HEK293T (cell line): Measurements from ENCODE around the gene PTPRQ.

Experiments used
- CTBP1 ChIP-seq: fragments of 450-650 bp; IDR thresholded peaks from 2 replicates; pipeline ENCODE4 v1.6.1; 2016; ENCODE audit warnings: borderline replicate concordance
- FOXA1 ChIP-seq: fragments of 450-650 bp; IDR thresholded peaks from 2 replicates; pipeline ENCODE4 v1.6.1; 2016; ENCODE audit warnings: mild to moderate bottlenecking
- FOXK2 ChIP-seq: fragments of 450-650 bp; IDR thresholded peaks from 2 replicates; pipeline ENCODE4 v1.6.1; 2016; ENCODE audit warnings: mild to moderate bottlenecking
- L3MBTL2 ChIP-seq: fragments of 450-650 bp; conservative IDR thresholded peaks from 2 replicates; pipeline ENCODE4 v1.6.1; 2016; ENCODE audit warnings: mild to moderate bottlenecking
- LEF1 ChIP-seq: fragments of 450-650 bp; IDR thresholded peaks from 2 replicates; pipeline ENCODE4 v1.6.1; 2017; ENCODE audit warnings: mild to moderate bottlenecking, borderline replicate concordance
- NFRKB ChIP-seq: fragments of 450-650 bp; IDR thresholded peaks from 2 replicates; pipeline ENCODE4 v1.6.1; 2016; ENCODE audit warnings: mild to moderate bottlenecking, moderate library complexity
- PKNOX1 ChIP-seq: fragments of 450-650 bp; IDR thresholded peaks from 2 replicates; pipeline ENCODE4 v1.6.1; 2016

GRCh38 chr12:80717856-80718255 is 273.8 kb downstream of the PTPRQ start:
- TF ChIP-seq NFRKB (no peak), FOXK2 (no peak), FOXA1 (no peak), L3MBTL2 (no peak), PKNOX1 (no peak), LEF1 (no peak), CTBP1 (no peak)
